Neural crest cell (in vitro differentiated cells): Measurements from ENCODE around the gene C10orf120. TPM values are rescaled to one million over a fixed set of nuclear protein-coding genes. Genes with fewer than 3 reads are reported as not detected.

Experiments
- DNase-seq: peaks from one replicate; pipeline ENCODE4 v3.0.0; 2021; ENCODE audit warnings: low read depth, mixed read lengths, low spot score
- H3K27ac Mint-ChIP-seq: one replicate; pipeline ENCODE4 v1.8.0; 2021; ENCODE audit warnings: mild to moderate bottlenecking, mixed read lengths; ENCODE audit not compliant: unreplicated experiment
- H3K27me3 Mint-ChIP-seq: 2 replicates; pipeline ENCODE4 v1.8.0; 2021; ENCODE audit warnings: low read depth, mild to moderate bottlenecking, mixed read lengths
- H3K36me3 Mint-ChIP-seq: 2 replicates; pipeline ENCODE4 v1.8.0; 2021; ENCODE audit warnings: low read depth, mild to moderate bottlenecking, mixed read lengths
- H3K4me1 Mint-ChIP-seq: 2 replicates; pipeline ENCODE4 v1.8.0; 2021; ENCODE audit warnings: mixed read lengths
- H3K4me3 Mint-ChIP-seq: one replicate; pipeline ENCODE4 v1.8.0; 2021; ENCODE audit warnings: mild to moderate bottlenecking, mixed read lengths
- H3K9me3 Mint-ChIP-seq: 2 replicates; pipeline ENCODE4 v1.8.0; 2021; ENCODE audit warnings: mixed read lengths
- CTCF ChIP-seq: fragments of 200-600 bp; sonication (generic); conservative IDR thresholded peaks from 2 replicates; pipeline ENCODE4 v1.5.0; 2021; ENCODE audit warnings: antibody characterized with exemption, mild to moderate bottlenecking
- total RNA-seq: library from RNA; stranded (reverse); gene quantifications from 2 replicates; pipeline ENCODE4 v1.2.1, GENCODE V29; 2021

The C10orf120 gene
- total RNA-seq, 1 donor from 2014 or later = not detected

- H3K27me3 Mint-ChIP-seq = peaks cover 14% of the 10 kb centered on the region
- no peaks in the 10 kb centered on the region for H3K9me3 Mint-ChIP-seq
- H3K4me3 Mint-ChIP-seq = no peak overlapping the region
- H3K36me3 Mint-ChIP-seq = no peaks in the 10 kb centered on the region
- no peaks in the 10 kb centered on the region for H3K4me1 Mint-ChIP-seq
- no peak overlapping the region for H3K27ac Mint-ChIP-seq
- no peak for TF ChIP-seq CTCF
- no peak for DNase-seq
Observed at GRCh38 chr10:122663516-122664130, 36.0 kb downstream of the C10orf120 start.

GRCh38 chr10:122662231-122662630, 37.4 kb downstream of the C10orf120 start:
- H3K27me3 Mint-ChIP-seq = peaks cover 10% of the 10 kb centered on the region
- no peaks in the 10 kb centered on the region for H3K36me3 Mint-ChIP-seq
- H3K4me1 Mint-ChIP-seq = no peaks in the 10 kb centered on the region
- TF ChIP-seq CTCF = no peak
- no peak overlapping the region for H3K27ac Mint-ChIP-seq
- no peaks in the 10 kb centered on the region for H3K9me3 Mint-ChIP-seq
- H3K4me3 Mint-ChIP-seq = no peak overlapping the region
- no peak for DNase-seq

GRCh38 chr10:122660696-122661095, 39.0 kb downstream of the C10orf120 start:
- H3K36me3 Mint-ChIP-seq = no peaks in the 10 kb centered on the region
- H3K4me3 Mint-ChIP-seq = no peak overlapping the region
- H3K27me3 Mint-ChIP-seq = peaks cover 12% of the 10 kb centered on the region
- H3K4me1 Mint-ChIP-seq = no peaks in the 10 kb centered on the region
- TF ChIP-seq CTCF = no peak
- no peaks in the 10 kb centered on the region for H3K9me3 Mint-ChIP-seq
- peak overlapping the region; percentile 2 for H3K27ac Mint-ChIP-seq
- DNase-seq = no peak

DNA sequence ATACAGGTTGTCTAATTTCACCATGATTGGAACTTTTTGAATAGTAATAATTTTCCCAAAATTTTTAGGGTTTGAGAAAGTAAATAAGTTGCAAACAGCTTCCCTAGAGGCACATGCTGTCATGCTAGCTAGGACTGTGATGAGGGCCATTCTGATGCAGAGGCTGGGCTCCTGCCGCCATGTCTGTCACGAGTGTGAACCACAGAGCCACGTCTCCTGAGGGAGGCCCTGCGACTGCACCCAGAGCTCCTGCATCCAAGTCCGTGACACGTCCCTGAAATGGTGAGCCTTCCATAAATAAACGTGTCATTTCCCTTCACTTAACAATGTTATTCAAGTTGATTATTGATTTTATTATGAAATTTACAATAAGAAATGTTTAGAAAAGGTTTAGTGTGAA, 40.0 kb downstream of the C10orf120 start:
- no peak for TF ChIP-seq CTCF
- no peak for DNase-seq
- H3K9me3 Mint-ChIP-seq = no peaks in the 10 kb centered on the region
- no peak overlapping the region for H3K27ac Mint-ChIP-seq
- H3K4me3 Mint-ChIP-seq = no peak overlapping the region
- no peaks in the 10 kb centered on the region for H3K4me1 Mint-ChIP-seq
- no peaks in the 10 kb centered on the region for H3K36me3 Mint-ChIP-seq
- peaks cover 20% of the 10 kb centered on the region for H3K27me3 Mint-ChIP-seq

GRCh38 chr10:122659126-122659525, 40.5 kb downstream of the C10orf120 start:
- Mint-ChIP-seq H3K27ac (no peak overlapping the region), H3K27me3 (peaks cover 23% of the 10 kb centered on the region), H3K9me3 (no peaks in the 10 kb centered on the region), H3K36me3 (no peaks in the 10 kb centered on the region), H3K4me1 (no peaks in the 10 kb centered on the region), H3K4me3 (no peak overlapping the region)
- no peak for TF ChIP-seq CTCF
- no peak for DNase-seq
